Choroid plexus epithelial cell (primary cell): ENCODE measurements around the gene ACTC1.

Source experiments
- DNase-seq: peaks from one replicate; pipeline ENCODE4 v3.0.0-alpha.2; 2010; ENCODE audit warnings: low read depth
- H3K4me3 ChIP-seq: 2 replicates; pipeline ENCODE4 v1.5.1; 2011; ENCODE audit warnings: low read depth, mild to moderate bottlenecking, control low read depth, low read length, moderate library complexity
- CTCF ChIP-seq: conservative IDR thresholded peaks from 2 replicates; pipeline ENCODE4 v1.5.1; 2011; ENCODE audit warnings: low read depth, mild to moderate bottlenecking, control low read depth, inconsistent platforms, low read length, moderate library complexity

The ACTC1 gene

DNA sequence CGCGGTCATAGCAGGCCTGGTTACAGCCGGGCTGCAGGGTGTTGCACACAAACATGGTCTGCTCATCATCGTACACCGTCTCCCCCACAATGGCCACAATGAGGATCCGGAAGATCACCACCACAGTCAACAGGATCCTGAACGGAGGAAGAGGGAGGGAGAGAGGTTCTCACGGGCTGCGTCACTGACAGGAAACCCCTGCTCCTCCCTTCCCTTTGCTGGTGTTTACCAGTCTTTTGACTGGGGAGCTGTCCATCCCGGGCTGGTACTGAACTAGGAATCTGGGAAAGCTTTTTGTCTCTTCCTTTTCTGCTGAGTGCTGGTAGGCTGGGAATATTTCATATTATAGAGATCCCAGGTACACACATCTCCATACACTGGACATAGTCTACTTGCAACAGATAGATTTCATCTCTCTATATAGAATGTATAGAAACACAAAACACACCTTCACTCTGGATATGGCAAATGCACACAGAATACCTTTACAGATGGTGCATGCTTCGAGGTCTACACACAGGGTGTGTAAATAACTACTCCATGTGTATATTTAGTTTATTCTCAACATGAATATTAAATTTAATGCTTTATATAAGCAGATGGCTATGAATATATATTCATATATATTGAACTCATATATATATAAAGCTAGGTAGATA is 42.0 kb downstream of the ACTC1 start:
- peak; percentile 63 for DNase-seq
- no peak overlapping the region for H3K4me3 ChIP-seq
- TF ChIP-seq CTCF, result no peak

DNA sequence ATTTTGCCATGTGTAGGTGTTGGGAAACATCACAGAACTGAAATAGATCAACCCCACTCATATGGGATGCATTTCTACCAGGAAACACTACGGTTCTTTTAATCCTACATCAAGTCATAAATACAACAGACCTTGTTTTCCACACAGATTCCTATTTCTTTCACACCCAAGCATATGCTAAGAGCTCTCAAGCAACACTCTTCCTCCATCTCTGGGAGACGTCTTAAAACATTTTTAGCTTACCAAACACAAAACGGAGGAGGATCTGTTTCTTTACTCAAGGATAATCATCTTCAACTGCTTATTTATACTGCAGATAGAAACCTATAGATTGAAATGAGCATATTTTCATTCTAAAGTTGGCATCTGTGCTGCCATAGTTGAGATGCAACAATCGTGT is 45.7 kb downstream of the ACTC1 start:
- DNase-seq, result no peak
- H3K4me3 ChIP-seq, result no peak overlapping the region
- no peak for TF ChIP-seq CTCF
